CD4-positive, alpha-beta T cell (primary cell): ENCODE data around the gene RAB24. TPM values are rescaled to one million over a fixed set of nuclear protein-coding genes. Genes with fewer than 3 reads are reported as not detected.

Source experiments
- ATAC-seq: fragments of 200-7000 bp; cut with Tn5 transposase; one replicate; pipeline ENCODE4 v1.10.0; 2022; ENCODE audit warnings: mild to moderate bottlenecking; ENCODE audit not compliant: poor library complexity
- CTCF ChIA-PET: fragments of 350-600 bp; sonication (Branson Sonifier 250); formaldehyde crosslinking; loops from one replicate; lab custom pipeline; 2021; ENCODE audit warnings: antibody characterized with exemption, inconsistent platforms; lab: Charles Lee
- POLR2A ChIA-PET: fragments of 350-600 bp; sonication (Branson Sonifier 250); formaldehyde crosslinking; loops from one replicate; lab custom pipeline; 2021; ENCODE audit warnings: antibody characterized with exemption, inconsistent platforms; lab: Charles Lee
- DNase-seq, 14 experiments: peaks; one replicate each; pipeline ENCODE4 v3.0.0-alpha.2; 2013 to 2020; ENCODE audit warnings: mixed read lengths in 2 of 14
- H3K27ac ChIP-seq, 2 donors: one replicate each; pipeline versions ENCODE4 v1.5.1 to v1.7.0; 2013; ENCODE audit warnings: low read length in 2 of 2, low read depth in 1 of 2, mild to moderate bottlenecking in 1 of 2
- H3K27me3 ChIP-seq, 2 experiments: 1 replicate in 1 of 2; 2 replicates in 1 of 2; pipeline versions ENCODE4 v1.6.1 to v1.7.0; 2013; ENCODE audit warnings: low read length in 2 of 2, control low read depth in 1 of 2, mild to moderate bottlenecking in 1 of 2, moderate library complexity in 1 of 2; ENCODE audit not compliant: insufficient read depth in 2 of 2, control insufficient read depth in 1 of 2
- H3K36me3 ChIP-seq: one replicate; pipeline ENCODE4 v1.6.1; 2013; ENCODE audit warnings: low read length, control low read depth; ENCODE audit not compliant: insufficient read depth
- H3K4me1 ChIP-seq: one replicate; pipeline ENCODE4 v1.6.1; 2013; ENCODE audit warnings: low read length, control low read depth; ENCODE audit not compliant: insufficient read depth
- H3K4me3 ChIP-seq: one replicate; pipeline ENCODE4 v1.5.1; 2013; ENCODE audit warnings: mild to moderate bottlenecking, low read length, moderate library complexity
- H3K9me3 ChIP-seq, 2 experiments: 1 replicate in 1 of 2; 2 replicates in 1 of 2; pipeline versions ENCODE4 v1.6.1 to v1.7.0; 2013; ENCODE audit warnings: low read length in 2 of 2, mild to moderate bottlenecking in 2 of 2, control low read depth in 1 of 2, moderate library complexity in 1 of 2; ENCODE audit not compliant: control insufficient read depth in 1 of 2, insufficient read depth in 1 of 2
- H3K27ac Mint-ChIP-seq: one replicate; pipeline ENCODE4 v1.8.0; 2020; ENCODE audit warnings: mixed read lengths
- H3K27me3 Mint-ChIP-seq: one replicate; pipeline ENCODE4 v1.8.0; 2021; ENCODE audit warnings: mixed read lengths
- H3K36me3 Mint-ChIP-seq: one replicate; pipeline ENCODE4 v1.8.0; 2021; ENCODE audit warnings: low read depth, mixed read lengths
- H3K4me1 Mint-ChIP-seq: one replicate; pipeline ENCODE4 v1.8.0; 2021; ENCODE audit warnings: low read depth, mixed read lengths
- H3K4me3 Mint-ChIP-seq: one replicate; pipeline ENCODE4 v1.8.0; 2020; ENCODE audit warnings: mild to moderate bottlenecking, mixed read lengths
- H3K9me3 Mint-ChIP-seq: one replicate; pipeline ENCODE4 v1.8.0; 2020; ENCODE audit warnings: mixed read lengths
- CTCF ChIP-seq: fragments of 200-600 bp; IDR thresholded peaks from one replicate; pipeline ENCODE4 v1.8.0; 2022; ENCODE audit warnings: antibody characterized with exemption, mild to moderate bottlenecking
- intact Hi-C, 2 experiments: fragments of 100-400 bp; cut with DNase I in 1 of 2; cut with micrococcal nuclease in 1 of 2; formaldehyde crosslinking; loops; one replicate each; pipeline versions ENCODE4 v1.15.1 to v1.9.0; 2023 to 2025; cut with DNase I, micrococcal nuclease
- total RNA-seq, 174 experiments: library from RNA in 2 of 174; stranded (reverse) in 2 of 174; gene quantifications; one replicate each; pipeline ENCODE4 v1.2.3 and lab custom pipeline; 2021 to 2026

Gene RAB24
- total RNA-seq, 2 experiments from 2014 or later: 17.0 to 18.0 TPM

GRCh38 chr5:177299697-177300096 is 3.8 kb downstream of the RAB24 start:
- Histone ChIP-seq H3K27ac (peak overlapping the region; percentile 46 to 49), H3K4me1 (peaks cover 66% of the 10 kb centered on the region), H3K4me3 (no peak overlapping the region), H3K27me3 (no peaks in the 10 kb centered on the region), H3K36me3 (peaks cover 17% of the 10 kb centered on the region), H3K9me3 (no peaks in the 10 kb centered on the region)
- Mint-ChIP-seq H3K4me3 (no peak overlapping the region), H3K27ac (peak overlapping the region; percentile 88), H3K27me3 (no peaks in the 10 kb centered on the region), H3K9me3 (no peaks in the 10 kb centered on the region), H3K4me1 (peaks cover 79% of the 10 kb centered on the region), H3K36me3 (peaks cover 44% of the 10 kb centered on the region)
- ChIA-PET CTCF (interaction anchor here (1.0 to 2.7 kb wide), 4 partner anchors 10 to 105 kb away, joined by 3 to 8 read pairs (median 4); no protein-coding TSS in a partner anchor), POLR2A (interaction anchor here (1.0 to 1.3 kb wide), 2 partner anchors 12 to 45 kb away, joined by 3 to 4 read pairs; partner anchors contain the start of gene MXD3)
- no peak for TF ChIP-seq CTCF
- intact Hi-C loops: loop anchor here in 1 of 2 experiments (5.0 to 10.0 kb wide), 2 partner anchors 167 to 855 kb away; partner anchors contain the start of genes NHP2 and NSD1
- no peak for DNase-seq
- ATAC-seq: no peak

GRCh38 chr5:177297922-177298321 is 5.6 kb downstream of the RAB24 start:
- ChIA-PET CTCF (interaction anchor here (0.8 kb wide), 1 partner anchor 12 kb away, joined by 3 read pairs; no protein-coding TSS in a partner anchor), POLR2A (interaction anchor here (1.5 kb wide), 1 partner anchor 164 kb away, joined by 6 read pairs; the partner anchor contains the start of gene NSD1)
- TF ChIP-seq CTCF: no peak
- Mint-ChIP-seq H3K4me1 (peaks cover 68% of the 10 kb centered on the region), H3K27me3 (no peaks in the 10 kb centered on the region), H3K9me3 (no peaks in the 10 kb centered on the region), H3K27ac (peak overlapping the region; percentile 88), H3K4me3 (no peak overlapping the region), H3K36me3 (peaks cover 53% of the 10 kb centered on the region)
- H3K4me1 ChIP-seq: peaks cover 55% of the 10 kb centered on the region
- no peaks in the 10 kb centered on the region for H3K27me3 ChIP-seq
- intact Hi-C loops: no loop called here
- ATAC-seq (no peak), DNase-seq (no peak)
- H3K9me3 ChIP-seq: no peaks in the 10 kb centered on the region
- no peak overlapping the region for H3K27ac ChIP-seq
- H3K36me3 ChIP-seq: peaks cover 32% of the 10 kb centered on the region
- no peak overlapping the region for H3K4me3 ChIP-seq

GRCh38 chr5:177296581-177296980 is 6.9 kb downstream of the RAB24 start:
- intact Hi-C loops: no loop called here
- ATAC-seq: no peak
- peak overlapping the region; percentile 36 for H3K4me3 Mint-ChIP-seq
- DNase-seq: peak in 1 of 14 experiments; percentile 27
- ChIA-PET POLR2A (interaction anchor here (0.7 kb wide), 1 partner anchor 9 kb away, joined by 3 read pairs; no protein-coding TSS in a partner anchor), CTCF (interaction anchor here (1.0 to 1.3 kb wide), 2 partner anchors 13 to 183 kb away, joined by 3 read pairs; no protein-coding TSS in a partner anchor)
- H3K27me3 Mint-ChIP-seq: no peaks in the 10 kb centered on the region
- no peaks in the 10 kb centered on the region for H3K9me3 Mint-ChIP-seq
- Histone ChIP-seq H3K36me3 (peaks cover 45% of the 10 kb centered on the region), H3K4me3 (no peak overlapping the region), H3K27ac (peak overlapping the region in 1 of 2 donors; percentile 20), H3K9me3 (no peaks in the 10 kb centered on the region), H3K27me3 (no peaks in the 10 kb centered on the region), H3K4me1 (peaks cover 41% of the 10 kb centered on the region)
- H3K36me3 Mint-ChIP-seq: peaks cover 59% of the 10 kb centered on the region
- no peak for TF ChIP-seq CTCF
- peak overlapping the region; percentile 78 for H3K27ac Mint-ChIP-seq
- peaks cover 55% of the 10 kb centered on the region for H3K4me1 Mint-ChIP-seq
